NB4 (cell line): ENCODE measurements around the gene PTPRS.

Experiments used
- CTCF ChIP-seq: IDR thresholded peaks from one replicate; pipeline ENCODE4 v1.5.1; 2012; ENCODE audit warnings: low read depth, low read length
- MAX ChIP-seq: IDR thresholded peaks from 2 replicates; pipeline ENCODE4 v1.6.1; 2011; ENCODE audit warnings: low read depth, low read length
- MYC ChIP-seq: IDR thresholded peaks from 2 replicates; pipeline ENCODE4 v1.6.1; 2011; ENCODE audit warnings: low read depth, low read length
- POLR2A ChIP-seq: IDR thresholded peaks from 2 replicates; pipeline ENCODE4 v1.6.1; 2011; ENCODE audit warnings: mild to moderate bottlenecking; ENCODE audit not compliant: insufficient read length; ENCODE audit errors: extremely low read depth

DNA sequence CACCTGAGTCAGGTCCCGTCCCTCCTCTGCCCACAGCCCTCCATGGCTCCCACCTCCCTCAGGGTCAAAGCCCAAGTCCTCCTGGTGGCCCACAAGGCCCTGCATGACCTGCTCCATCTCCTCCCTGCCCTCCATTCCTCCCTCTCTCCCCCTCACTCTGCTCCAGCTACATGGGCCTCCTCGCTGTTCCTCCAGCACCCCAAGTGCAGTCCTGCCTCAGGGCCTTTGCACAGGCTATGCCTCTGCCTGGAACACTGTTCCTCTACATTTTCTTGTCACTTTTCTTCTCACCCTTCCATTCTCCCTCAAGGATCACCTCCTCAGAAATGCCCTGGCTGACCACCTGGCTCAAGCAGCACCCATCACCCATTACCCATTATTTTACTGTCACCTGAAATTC lies 41.5 kb downstream of the PTPRS start:
- TF ChIP-seq CTCF (no peak), MAX (no peak), POLR2A (no peak), MYC (no peak)
